Hepatocyte (in vitro differentiated cells): Measurements from ENCODE around the gene KDM4B. TPM values are rescaled to one million over a fixed set of nuclear protein-coding genes. Genes with fewer than 3 reads are reported as not detected.

Experiments
- DNase-seq: peaks from one replicate; pipeline ENCODE4 v3.0.0-alpha.2; 2016; ENCODE audit warnings: low spot score
- H2AFZ ChIP-seq: fragments of 200-600 bp; sonication (generic); 2 replicates; pipeline ENCODE4 v1.6.0; 2016; ENCODE audit warnings: antibody characterized with exemption, mild to moderate bottlenecking
- H3K27ac ChIP-seq: fragments of 200-600 bp; sonication (generic); 2 replicates; pipeline ENCODE4 v1.5.1; 2016; ENCODE audit warnings: mild to moderate bottlenecking
- H3K27me3 ChIP-seq: fragments of 200-600 bp; sonication (generic); 2 replicates; pipeline ENCODE4 v1.6.1; 2016
- H3K36me3 ChIP-seq: fragments of 200-600 bp; sonication (generic); replicated peaks from 2 replicates; pipeline ENCODE4 v1.5.1; 2016; ENCODE audit warnings: low read depth; ENCODE audit not compliant: insufficient read depth
- H3K4me1 ChIP-seq: fragments of 200-600 bp; sonication (generic); 2 replicates; pipeline ENCODE4 v1.5.1; 2016; ENCODE audit warnings: mild to moderate bottlenecking, moderate library complexity; ENCODE audit not compliant: insufficient read depth
- H3K4me2 ChIP-seq: fragments of 200-600 bp; sonication (generic); 2 replicates; pipeline ENCODE4 v1.6.0; 2016
- H3K4me3 ChIP-seq: fragments of 200-600 bp; sonication (generic); 2 replicates; pipeline ENCODE4 v1.5.1; 2016; ENCODE audit warnings: mild to moderate bottlenecking
- H3K79me2 ChIP-seq: fragments of 200-600 bp; sonication (generic); 2 replicates; pipeline ENCODE4 v1.6.0; 2017; ENCODE audit warnings: mild to moderate bottlenecking
- H3K9me2 ChIP-seq: fragments of 200-600 bp; sonication (generic); replicated peaks from 2 replicates; pipeline ENCODE4 v1.6.0; 2017; ENCODE audit warnings: mild to moderate bottlenecking; ENCODE audit not compliant: insufficient read depth
- H3K9me3 ChIP-seq: fragments of 200-600 bp; sonication (generic); 2 replicates; pipeline ENCODE4 v1.5.1; 2016; ENCODE audit warnings: low read depth, mild to moderate bottlenecking
- H4K20me1 ChIP-seq: fragments of 200-600 bp; sonication (generic); 2 replicates; pipeline ENCODE4 v1.6.0; 2016; ENCODE audit warnings: mild to moderate bottlenecking; ENCODE audit not compliant: insufficient read depth, poor library complexity, severe bottlenecking
- EZH2 ChIP-seq: fragments of 200-600 bp; sonication (generic); IDR thresholded peaks from 2 replicates; pipeline ENCODE4 v1.6.1; 2016; ENCODE audit warnings: antibody characterized with exemption, mild to moderate bottlenecking, borderline replicate concordance
- EZH2phosphoT487 ChIP-seq: fragments of 200-600 bp; sonication (generic); IDR thresholded peaks from one replicate; pipeline ENCODE4 v1.6.1; 2018; ENCODE audit warnings: antibody characterized with exemption, mild to moderate bottlenecking, low read depth, moderate library complexity; ENCODE audit not compliant: unreplicated experiment, severe bottlenecking
- WGBS: methylation state at CpG from one replicate; pipeline ENCODE4 v1.1.6; 2016; ENCODE audit warnings: low lambda C conversion rate; ENCODE audit errors: missing lambda C conversion rate; 5-methylcytosine and 5-hydroxymethylcytosine counted together
- polyA plus RNA-seq: library from polyadenylated mRNA; unstranded; fragments of >200 nt; fragmentation: Nextera tagmentation; extraction: Ambion mirVana; gene quantifications from 2 replicates; pipeline ENCODE4 v1.2.1, GENCODE V29; 2016
- total RNA-seq: library from RNA; depleted of rRNA; stranded (reverse); fragments of >200 nt; gene quantifications from 2 replicates; pipeline ENCODE4 v1.2.3, GENCODE V29; 2014
- TF ChIP-seq, protein P1 (sequence below): fragments of 200-600 bp; sonication (generic); IDR thresholded peaks from 2 replicates; pipeline ENCODE4 v1.5.1; 2016; ENCODE audit warnings: antibody characterized with exemption, mild to moderate bottlenecking; ENCODE audit not compliant: poor library complexity

The KDM4B gene
- total and polyA plus RNA-seq, 2 experiments from 2014 or later: 22.2 to 29.6 TPM

- no peak for DNase-seq
- Histone ChIP-seq H3K9me3 (no peaks in the 10 kb centered on the region), H4K20me1 (no peaks in the 10 kb centered on the region), H3K79me2 (no peaks in the 10 kb centered on the region), H3K4me3 (no peak overlapping the region), H3K27ac (no peak overlapping the region), H2AFZ (no peak overlapping the region), H3K4me1 (peaks cover 18% of the 10 kb centered on the region), H3K36me3 (no peaks in the 10 kb centered on the region), H3K9me2 (no peaks in the 10 kb centered on the region), H3K4me2 (no peak overlapping the region), H3K27me3 (no peaks in the 10 kb centered on the region)
- TF ChIP-seq, protein P1, sequence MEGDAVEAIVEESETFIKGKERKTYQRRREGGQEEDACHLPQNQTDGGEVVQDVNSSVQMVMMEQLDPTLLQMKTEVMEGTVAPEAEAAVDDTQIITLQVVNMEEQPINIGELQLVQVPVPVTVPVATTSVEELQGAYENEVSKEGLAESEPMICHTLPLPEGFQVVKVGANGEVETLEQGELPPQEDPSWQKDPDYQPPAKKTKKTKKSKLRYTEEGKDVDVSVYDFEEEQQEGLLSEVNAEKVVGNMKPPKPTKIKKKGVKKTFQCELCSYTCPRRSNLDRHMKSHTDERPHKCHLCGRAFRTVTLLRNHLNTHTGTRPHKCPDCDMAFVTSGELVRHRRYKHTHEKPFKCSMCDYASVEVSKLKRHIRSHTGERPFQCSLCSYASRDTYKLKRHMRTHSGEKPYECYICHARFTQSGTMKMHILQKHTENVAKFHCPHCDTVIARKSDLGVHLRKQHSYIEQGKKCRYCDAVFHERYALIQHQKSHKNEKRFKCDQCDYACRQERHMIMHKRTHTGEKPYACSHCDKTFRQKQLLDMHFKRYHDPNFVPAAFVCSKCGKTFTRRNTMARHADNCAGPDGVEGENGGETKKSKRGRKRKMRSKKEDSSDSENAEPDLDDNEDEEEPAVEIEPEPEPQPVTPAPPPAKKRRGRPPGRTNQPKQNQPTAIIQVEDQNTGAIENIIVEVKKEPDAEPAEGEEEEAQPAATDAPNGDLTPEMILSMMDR: no peak
- TF ChIP-seq EZH2phosphoT487 (no peak), EZH2 (no peak)
- WGBS: 92% methylated on average over 28 of the region's 28 CpGs
Observed at GRCh38 chr19:5121266-5122120, 152.6 kb downstream of the KDM4B start.

- Histone ChIP-seq H3K4me1 (peaks cover 24% of the 10 kb centered on the region), H3K27ac (no peak overlapping the region), H4K20me1 (no peaks in the 10 kb centered on the region), H3K79me2 (no peaks in the 10 kb centered on the region), H2AFZ (no peak overlapping the region), H3K4me3 (no peak overlapping the region), H3K4me2 (no peak overlapping the region), H3K36me3 (no peaks in the 10 kb centered on the region), H3K9me3 (no peaks in the 10 kb centered on the region), H3K27me3 (no peaks in the 10 kb centered on the region), H3K9me2 (no peaks in the 10 kb centered on the region)
- 88% methylated on average over 4 of the region's 4 CpGs for WGBS
- no peak for DNase-seq
- TF ChIP-seq, protein P1: no peak
- no peak for TF ChIP-seq EZH2
- TF ChIP-seq EZH2phosphoT487: no peak
Observed at GRCh38 chr19:5122121-5122400, 153.1 kb downstream of the KDM4B start.

GRCh38 chr19:5122671-5123409, 153.9 kb downstream of the KDM4B start:
- Histone ChIP-seq H3K9me3 (no peaks in the 10 kb centered on the region), H2AFZ (no peak overlapping the region), H3K36me3 (no peaks in the 10 kb centered on the region), H3K9me2 (no peaks in the 10 kb centered on the region), H3K27me3 (no peaks in the 10 kb centered on the region), H3K79me2 (no peaks in the 10 kb centered on the region), H4K20me1 (no peaks in the 10 kb centered on the region), H3K4me2 (no peak overlapping the region), H3K4me1 (peaks cover 32% of the 10 kb centered on the region), H3K27ac (no peak overlapping the region), H3K4me3 (no peak overlapping the region)
- DNase-seq: no peak
- WGBS: 89% methylated on average over 30 of the region's 30 CpGs
- TF ChIP-seq EZH2phosphoT487: no peak
- TF ChIP-seq, protein P1: no peak
- no peak for TF ChIP-seq EZH2
